Measurements from ENCODE around the gene SRR.

SRR gene

GRCh38 chr17:2357931-2358434, 54.2 kb downstream of the SRR start:
- DNase-seq (ENCODE audit: low read depth) = no peak
- TF ChIP-seq CTCF (IDR thresholded peaks at IDR 0.05; ENCODE audit: insufficient read depth, low read depth, low read length, missing control alignments) = no peak
- H3K4me3 ChIP-seq (ENCODE audit: low read length) = no peak overlapping the region

- H3K4me3 ChIP-seq (ENCODE audit: low read length) = no peak overlapping the region
- peak; percentile 37 for DNase-seq (ENCODE audit: low read depth)
- TF ChIP-seq CTCF (IDR thresholded peaks at IDR 0.05; ENCODE audit: insufficient read depth, low read depth, low read length, missing control alignments) = no peak
Observed at GRCh38 chr17:2361010-2361760, 57.4 kb downstream of the SRR start.

GRCh38 chr17:2362016-2362415, 58.3 kb downstream of the SRR start:
- TF ChIP-seq CTCF (IDR thresholded peaks at IDR 0.05; ENCODE audit: insufficient read depth, low read depth, low read length, missing control alignments) = no peak
- H3K4me3 ChIP-seq (ENCODE audit: low read length) = no peak overlapping the region
- DNase-seq (ENCODE audit: low read depth) = no peak

DNA sequence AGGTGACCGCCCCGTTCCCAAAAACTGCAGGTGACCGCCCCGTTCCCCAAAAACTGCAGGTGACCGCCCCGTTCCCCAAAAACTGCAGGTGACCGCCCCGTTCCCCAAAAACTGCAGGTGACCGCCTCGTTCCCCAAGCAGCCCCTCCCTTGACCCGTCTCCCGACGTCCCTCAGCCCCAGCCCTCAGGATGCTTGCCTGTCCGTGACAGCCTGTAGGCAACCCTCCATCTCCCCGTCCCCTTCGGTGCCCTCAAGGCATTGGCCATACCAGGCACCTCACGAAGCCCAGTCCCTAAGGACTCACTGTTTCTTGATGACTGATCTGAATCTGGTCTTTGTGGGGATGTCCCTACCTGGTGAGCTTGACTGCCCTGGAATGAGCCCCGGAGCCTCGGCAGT, 58.7 kb downstream of the SRR start:
- DNase-seq (ENCODE audit: low read depth) = no peak
- H3K4me3 ChIP-seq (ENCODE audit: low read length) = no peak overlapping the region
- no peak for TF ChIP-seq CTCF (IDR thresholded peaks at IDR 0.05; ENCODE audit: insufficient read depth, low read depth, low read length, missing control alignments)

- H3K4me3 ChIP-seq (ENCODE audit: low read length) = no peak overlapping the region
- TF ChIP-seq CTCF (IDR thresholded peaks at IDR 0.05; ENCODE audit: insufficient read depth, low read depth, low read length, missing control alignments) = no peak
- DNase-seq (ENCODE audit: low read depth) = no peak
Observed at GRCh38 chr17:2362881-2363280, 59.1 kb downstream of the SRR start.

DNA sequence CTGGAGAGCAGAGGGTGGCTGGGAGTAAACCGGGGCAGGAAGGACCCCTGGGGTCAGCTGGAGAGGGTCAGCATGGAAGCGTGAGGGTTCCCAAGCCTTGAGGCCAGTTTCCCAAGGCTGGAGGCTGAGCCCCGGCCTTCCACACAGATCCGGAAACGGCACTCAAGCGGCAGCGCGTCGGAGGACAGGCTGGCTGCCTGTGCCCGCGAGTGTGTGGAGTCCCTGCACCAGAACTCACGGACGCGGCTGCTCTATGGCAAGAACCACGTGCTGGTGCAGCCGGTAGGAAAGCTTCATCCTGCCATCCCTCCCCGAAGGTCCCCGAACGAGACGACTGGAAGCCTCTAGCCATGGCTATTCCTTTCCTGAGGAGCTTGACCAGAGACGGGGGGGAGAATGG, 59.6 kb downstream of the SRR start:
- no peak for DNase-seq (ENCODE audit: low read depth)
- no peak for TF ChIP-seq CTCF (IDR thresholded peaks at IDR 0.05; ENCODE audit: insufficient read depth, low read depth, low read length, missing control alignments)
- H3K4me3 ChIP-seq (ENCODE audit: low read length) = no peak overlapping the region
